GM18858 (cell line): ENCODE results near the gene TOP3B.
"Not testable (repeated sequence)": the region's sequence is repeated elsewhere in the genome, so short reads cannot be mapped to it uniquely, and the experiment has no call there.

ENCODE experiments used
- ATAC-seq: cut with Tn5 transposase; IDR thresholded peaks from one replicate; pipeline ENCODE4 v1.9.1; 2021; ENCODE audit not compliant: unreplicated experiment

TOP3B gene

GRCh38 chr22:21946262-21946925 is 36.2 kb downstream of the TOP3B start:
- no peak for ATAC-seq

- ATAC-seq, result no peak
Measured at GRCh38 chr22:21945453-21946261, 36.9 kb downstream of the TOP3B start.

GRCh38 chr22:21944871-21945270 is 37.7 kb downstream of the TOP3B start:
- no peak for ATAC-seq

GRCh38 chr22:21943571-21944448 is 38.8 kb downstream of the TOP3B start:
- ATAC-seq, result no peak

GRCh38 chr22:21942407-21943343 is 39.9 kb downstream of the TOP3B start:
- ATAC-seq, result no peak

GRCh38 chr22:21941921-21942320 is 40.7 kb downstream of the TOP3B start:
- ATAC-seq, result no peak

GRCh38 chr22:21940521-21940920 is 42.1 kb downstream of the TOP3B start:
- ATAC-seq, result no peak

GRCh38 chr22:21939935-21940334 is 42.7 kb downstream of the TOP3B start:
- ATAC-seq, result not testable (repeated sequence)

- no peak for ATAC-seq
Measured at GRCh38 chr22:21939461-21939913, 43.1 kb downstream of the TOP3B start.

- no peak for ATAC-seq
Measured at GRCh38 chr22:21938906-21939305, 43.7 kb downstream of the TOP3B start.

- no peak for ATAC-seq
Measured at GRCh38 chr22:21938071-21938822, 44.3 kb downstream of the TOP3B start.

- no peak for ATAC-seq
Measured at GRCh38 chr22:21937821-21938070, 44.8 kb downstream of the TOP3B start.

GRCh38 chr22:21937041-21937820 is 45.4 kb downstream of the TOP3B start:
- no peak for ATAC-seq

- no peak for ATAC-seq
Measured at GRCh38 chr22:21936151-21936775, 46.3 kb downstream of the TOP3B start.

- ATAC-seq, result no peak
Measured at GRCh38 chr22:21933910-21934309, 48.7 kb downstream of the TOP3B start.

GRCh38 chr22:21933413-21933812 is 49.2 kb downstream of the TOP3B start:
- ATAC-seq, result no peak

- no peak for ATAC-seq
Measured at GRCh38 chr22:21932347-21932746, 50.2 kb downstream of the TOP3B start.

- no peak for ATAC-seq
Measured at GRCh38 chr22:21931056-21931455, 51.5 kb downstream of the TOP3B start.

GRCh38 chr22:21929253-21929652 is 53.3 kb downstream of the TOP3B start:
- ATAC-seq, result no peak
